IPS-18a (cell line): ENCODE measurements around the gene DARS1.
"Not testable (repeated sequence)": the region's sequence is repeated elsewhere in the genome, so short reads cannot be mapped to it uniquely, and the experiment has no call there.

ENCODE experiments used
- H3K27ac ChIP-seq: one replicate; pipeline ENCODE4 v1.5.1; 2013; ENCODE audit warnings: low read length
- H3K27me3 ChIP-seq: one replicate; pipeline ENCODE4 v1.6.1; 2013; ENCODE audit warnings: mild to moderate bottlenecking, low read length; ENCODE audit not compliant: control insufficient read depth, insufficient read depth
- H3K36me3 ChIP-seq: one replicate; pipeline ENCODE4 v1.6.1; 2013; ENCODE audit warnings: low read depth, low read length; ENCODE audit not compliant: control insufficient read depth
- H3K4me1 ChIP-seq: one replicate; pipeline ENCODE4 v1.6.1; 2013; ENCODE audit warnings: low read depth, low read length; ENCODE audit not compliant: control insufficient read depth
- H3K4me3 ChIP-seq: one replicate; pipeline ENCODE4 v1.5.1; 2013; ENCODE audit warnings: low read length
- H3K9ac ChIP-seq: one replicate; pipeline ENCODE4 v1.6.1; 2013; ENCODE audit warnings: mild to moderate bottlenecking, low read length, moderate library complexity
- H3K9me3 ChIP-seq: one replicate; pipeline ENCODE4 v1.6.1; 2013; ENCODE audit warnings: low read depth, low read length; ENCODE audit not compliant: control insufficient read depth

Gene DARS1

DNA sequence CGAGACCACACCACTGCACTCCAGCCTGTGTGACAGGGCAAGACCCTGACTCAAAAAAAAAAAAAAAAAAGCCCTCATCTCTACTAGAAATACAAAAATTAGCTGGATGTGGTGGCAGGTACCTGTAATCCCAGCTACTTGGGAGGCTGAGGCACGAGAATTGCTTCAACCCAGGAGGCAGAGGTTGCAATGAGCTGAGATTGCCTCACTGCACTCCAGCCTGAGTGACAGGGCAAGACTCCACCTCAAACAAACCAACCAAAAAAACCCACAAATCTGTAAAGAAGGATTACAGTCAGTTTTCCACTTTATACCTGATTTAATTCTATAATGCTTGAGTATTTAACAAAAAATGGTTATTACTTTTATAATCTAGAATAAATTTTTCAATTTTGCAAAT, 9.7 kb downstream of the DARS1 start:
- Histone ChIP-seq H3K27me3 (no peaks in the 10 kb centered on the region), H3K9me3 (no peaks in the 10 kb centered on the region), H3K27ac (no peak overlapping the region), H3K9ac (no peak overlapping the region), H3K4me3 (no peak overlapping the region), H3K36me3 (peaks cover 45% of the 10 kb centered on the region), H3K4me1 (peaks cover 3% of the 10 kb centered on the region)

GRCh38 chr2:135974036-135974435, 11.4 kb downstream of the DARS1 start:
- Histone ChIP-seq H3K4me3 (no peak overlapping the region), H3K4me1 (peaks cover 3% of the 10 kb centered on the region), H3K9ac (no peak overlapping the region), H3K27me3 (no peaks in the 10 kb centered on the region), H3K27ac (no peak overlapping the region), H3K36me3 (peaks cover 41% of the 10 kb centered on the region), H3K9me3 (no peaks in the 10 kb centered on the region)

DNA sequence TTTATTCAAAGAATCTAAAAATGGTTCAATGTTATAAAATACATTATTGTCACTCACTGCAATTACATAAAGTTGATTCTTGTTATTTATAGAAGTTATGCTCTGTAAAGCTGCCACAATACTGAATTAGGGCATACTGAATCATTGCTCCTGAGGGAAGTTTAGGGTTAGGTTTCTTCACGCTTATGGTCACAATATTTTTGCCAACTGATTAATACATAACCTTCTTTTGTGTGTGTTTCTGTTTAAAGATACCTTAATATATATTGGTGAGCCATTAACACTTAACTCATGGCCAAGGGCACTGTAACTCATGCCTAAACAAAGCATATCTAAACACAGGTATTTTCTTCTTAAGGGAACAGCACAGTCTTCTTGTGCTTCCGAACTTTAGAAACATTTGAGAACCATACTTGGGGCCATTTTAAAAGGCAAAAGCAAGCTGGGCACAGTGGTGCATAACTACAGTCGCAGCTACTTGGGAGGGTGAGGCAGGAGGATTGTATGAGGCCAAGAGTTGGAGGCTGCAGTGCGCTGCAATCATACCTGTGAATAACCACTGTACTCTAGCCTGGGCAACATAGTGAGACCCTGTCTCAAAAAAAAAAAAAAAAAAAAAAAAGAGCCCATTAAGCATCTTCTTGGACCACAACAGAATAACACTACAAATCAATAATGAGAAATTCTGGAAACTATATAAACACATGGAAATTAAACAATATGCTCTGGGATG, 15.6 kb downstream of the DARS1 start:
- Histone ChIP-seq H3K4me3 (no peak overlapping the region), H3K4me1 (no peaks in the 10 kb centered on the region), H3K9ac (no peak overlapping the region), H3K27ac (no peak overlapping the region), H3K9me3 (no peaks in the 10 kb centered on the region), H3K36me3 (peaks cover 19% of the 10 kb centered on the region), H3K27me3 (no peaks in the 10 kb centered on the region)

GRCh38 chr2:135965756-135966155, 19.7 kb downstream of the DARS1 start:
- no peaks in the 10 kb centered on the region for H3K9me3 ChIP-seq
- peaks cover 21% of the 10 kb centered on the region for H3K4me1 ChIP-seq
- no peak overlapping the region for H3K9ac ChIP-seq
- H3K27me3 ChIP-seq: no peaks in the 10 kb centered on the region
- no peak overlapping the region for H3K4me3 ChIP-seq
- H3K36me3 ChIP-seq: no peaks in the 10 kb centered on the region
- H3K27ac ChIP-seq: no peak overlapping the region

DNA sequence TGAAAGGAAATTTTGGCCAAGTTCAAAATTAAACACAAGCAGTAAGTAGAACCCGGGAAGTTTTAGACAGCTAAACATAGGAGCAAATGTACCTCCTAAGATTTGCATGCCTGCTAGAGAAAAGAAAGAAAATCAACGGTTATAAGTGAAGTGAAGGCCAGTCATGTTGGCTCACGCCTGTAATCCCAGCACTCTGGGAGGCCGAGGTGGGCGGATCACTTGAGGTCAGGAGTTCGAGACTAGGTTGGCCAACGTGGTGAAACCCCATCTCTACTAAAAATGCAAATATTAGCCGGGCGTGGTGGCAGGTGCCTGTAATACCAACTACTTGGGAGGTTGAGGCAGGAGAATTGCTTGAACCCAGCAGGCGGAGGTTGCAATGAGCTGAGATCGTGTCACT, 21.0 kb downstream of the DARS1 start:
- not testable (repeated sequence) for H3K27ac ChIP-seq, H3K9me3 ChIP-seq, H3K4me3 ChIP-seq, H3K27me3 ChIP-seq, H3K36me3 ChIP-seq, H3K9ac ChIP-seq
- H3K4me1 ChIP-seq: peaks cover 30% of the 10 kb centered on the region

GRCh38 chr2:135963841-135964240, 21.6 kb downstream of the DARS1 start:
- no peak overlapping the region for H3K27ac ChIP-seq
- H3K9ac ChIP-seq: no peak overlapping the region
- H3K27me3 ChIP-seq: no peaks in the 10 kb centered on the region
- no peak overlapping the region for H3K4me3 ChIP-seq
- H3K4me1 ChIP-seq: peaks cover 30% of the 10 kb centered on the region
- H3K9me3 ChIP-seq: no peaks in the 10 kb centered on the region
- no peaks in the 10 kb centered on the region for H3K36me3 ChIP-seq

- Histone ChIP-seq H3K4me3 (peak overlapping the region; percentile 6), H3K9ac (no peak overlapping the region), H3K4me1 (peaks cover 30% of the 10 kb centered on the region), H3K36me3 (no peaks in the 10 kb centered on the region), H3K27me3 (no peaks in the 10 kb centered on the region), H3K9me3 (no peaks in the 10 kb centered on the region), H3K27ac (no peak overlapping the region)
These were observed 22.9 kb downstream of the DARS1 start for GRCh38 chr2:135962366-135963123.

DNA sequence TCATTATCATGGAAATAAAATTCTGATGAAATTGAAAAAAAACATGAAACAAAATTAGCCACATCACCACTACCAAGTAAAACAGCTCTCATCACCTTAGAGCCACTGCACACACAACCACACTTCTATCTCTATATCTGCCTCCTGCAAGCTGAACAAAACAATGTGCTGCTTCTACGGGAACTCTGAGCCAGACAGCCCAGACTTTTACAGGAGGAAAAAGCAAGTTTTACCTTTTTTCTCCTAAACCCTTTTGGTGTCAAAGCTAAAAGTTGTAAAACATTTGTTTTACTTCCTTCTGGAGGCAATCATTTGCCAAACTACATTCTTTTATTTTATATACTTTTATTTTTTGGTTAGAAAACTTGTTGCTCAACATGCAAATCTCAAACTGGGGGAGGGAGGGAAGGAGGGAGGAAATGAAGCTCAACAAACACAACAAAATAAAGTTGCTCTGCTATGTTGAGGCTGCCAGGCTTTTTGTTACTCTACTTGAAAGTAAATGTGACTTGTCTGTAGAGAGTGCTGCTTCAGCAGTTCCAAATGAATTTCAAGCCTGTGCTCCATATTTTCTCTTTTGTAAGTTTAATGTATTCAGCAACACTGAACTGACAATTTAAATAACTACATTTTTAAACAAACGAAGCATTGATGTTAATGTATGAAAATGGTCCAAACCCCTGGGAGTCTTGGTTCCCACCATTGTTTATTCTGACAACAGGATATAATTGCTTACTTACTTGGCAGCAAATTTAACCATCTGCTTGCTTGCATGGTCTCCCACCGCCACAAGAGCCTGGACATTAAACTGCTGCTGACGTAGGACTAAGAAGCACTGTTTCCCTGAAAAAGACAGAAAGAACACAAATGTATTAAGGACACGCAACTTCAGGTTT, 24.5 kb downstream of the DARS1 start:
- peak overlapping the region; percentile 21 for H3K4me3 ChIP-seq
- peak overlapping the region; percentile 28 for H3K9ac ChIP-seq
- H3K36me3 ChIP-seq: no peaks in the 10 kb centered on the region
- H3K4me1 ChIP-seq: peaks cover 30% of the 10 kb centered on the region
- H3K27me3 ChIP-seq: no peaks in the 10 kb centered on the region
- no peaks in the 10 kb centered on the region for H3K9me3 ChIP-seq
- H3K27ac ChIP-seq: peak overlapping the region; percentile 44

- H3K9me3 ChIP-seq: no peaks in the 10 kb centered on the region
- H3K4me1 ChIP-seq: peaks cover 30% of the 10 kb centered on the region
- no peak overlapping the region for H3K27ac ChIP-seq
- H3K36me3 ChIP-seq: no peaks in the 10 kb centered on the region
- H3K9ac ChIP-seq: no peak overlapping the region
- H3K4me3 ChIP-seq: no peak overlapping the region
- no peaks in the 10 kb centered on the region for H3K27me3 ChIP-seq
These were observed 25.3 kb downstream of the DARS1 start for GRCh38 chr2:135960150-135960549.

DNA sequence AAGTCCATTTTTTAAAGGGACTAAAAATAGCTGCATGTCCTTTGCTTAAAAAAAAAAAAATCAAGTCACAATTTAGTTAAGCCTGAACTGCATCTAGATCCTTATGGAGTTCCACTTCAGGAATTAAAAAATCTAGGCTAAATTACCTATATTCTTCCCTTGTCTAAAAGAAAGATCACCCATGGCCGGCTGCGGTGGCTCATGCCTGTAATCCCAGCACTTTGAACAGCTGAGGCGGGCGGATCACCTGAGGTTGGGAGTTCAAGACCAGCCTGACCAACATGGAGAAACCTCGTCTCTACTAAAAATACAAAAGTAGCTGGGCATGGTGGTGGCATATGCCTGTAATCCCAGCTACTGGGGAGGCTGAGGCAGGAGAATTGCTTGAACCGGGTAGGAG, 26.5 kb downstream of the DARS1 start:
- not testable (repeated sequence) for H3K27me3 ChIP-seq, H3K36me3 ChIP-seq, H3K9me3 ChIP-seq, H3K27ac ChIP-seq, H3K9ac ChIP-seq, H3K4me3 ChIP-seq
- peaks cover 30% of the 10 kb centered on the region for H3K4me1 ChIP-seq

- H3K36me3 ChIP-seq: no peaks in the 10 kb centered on the region
- no peaks in the 10 kb centered on the region for H3K4me1 ChIP-seq
- H3K27ac ChIP-seq: no peak overlapping the region
- no peaks in the 10 kb centered on the region for H3K9me3 ChIP-seq
- H3K4me3 ChIP-seq: no peak overlapping the region
- no peak overlapping the region for H3K9ac ChIP-seq
- H3K27me3 ChIP-seq: no peaks in the 10 kb centered on the region
These were observed 31.3 kb downstream of the DARS1 start for GRCh38 chr2:135954020-135954601.
